HG03521 (cell line): ENCODE data around the gene NR2F1.

Experiments used
- ATAC-seq: cut with Tn5 transposase; IDR thresholded peaks from one replicate; pipeline ENCODE4 v1.9.1; 2021; ENCODE audit warnings: mild to moderate bottlenecking, moderate library complexity; ENCODE audit not compliant: unreplicated experiment

The NR2F1 gene

DNA sequence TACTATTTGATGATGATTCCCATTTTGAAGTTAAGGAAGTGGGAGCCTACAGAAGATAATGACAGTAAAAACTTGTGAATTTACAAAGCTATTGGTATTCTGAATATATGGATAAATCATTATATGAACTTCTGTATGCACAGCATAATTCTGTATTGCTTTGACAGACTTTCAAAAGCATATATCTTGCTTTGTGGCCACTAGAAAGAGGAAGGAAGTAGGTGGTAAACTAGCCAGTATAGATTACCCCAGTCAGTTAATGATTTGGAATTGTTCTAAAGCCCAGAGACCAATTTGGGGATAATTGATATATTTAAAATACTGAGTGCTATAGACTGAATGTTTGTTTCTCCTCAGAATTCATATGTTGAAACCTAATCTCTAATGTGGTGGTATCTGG lies 53.0 kb downstream of the NR2F1 start:
- no peak for ATAC-seq

DNA sequence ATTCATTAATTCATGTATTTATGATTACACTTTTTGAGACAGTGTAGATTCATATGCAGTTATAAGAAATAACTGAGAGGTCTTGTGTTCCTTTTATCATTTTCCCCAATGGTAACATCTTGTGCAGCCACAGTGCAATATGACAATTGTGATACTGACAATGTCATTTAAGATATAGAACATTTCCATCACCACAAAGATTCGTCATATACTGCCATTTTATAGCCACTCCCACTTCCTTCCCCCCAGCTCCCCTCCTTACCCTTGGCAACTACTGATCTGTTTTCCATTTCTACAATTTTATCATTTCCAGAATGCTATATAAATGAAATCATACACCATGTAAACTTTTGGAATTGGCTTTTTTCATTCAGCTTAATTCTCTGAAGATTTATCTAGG lies 53.8 kb downstream of the NR2F1 start:
- no peak for ATAC-seq

DNA sequence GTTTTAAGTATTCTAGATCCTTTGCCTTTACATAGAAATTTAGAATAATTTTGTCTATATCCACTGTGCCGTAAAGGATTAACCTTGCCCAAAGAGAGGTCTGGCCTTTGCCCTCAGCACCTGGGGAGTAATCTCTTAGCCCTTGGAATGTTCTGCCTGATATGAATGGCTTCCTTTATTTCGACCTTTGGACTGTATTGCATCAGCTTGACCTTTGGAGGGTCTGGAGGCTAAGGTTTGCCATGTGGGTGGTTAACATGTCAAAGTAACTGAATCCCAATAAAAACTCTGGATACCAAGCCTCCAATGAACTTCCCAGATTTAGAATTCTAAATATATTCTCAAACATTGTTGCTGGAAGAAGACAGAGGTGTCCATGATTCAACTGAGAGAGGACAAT lies 54.7 kb downstream of the NR2F1 start:
- ATAC-seq = no peak

DNA sequence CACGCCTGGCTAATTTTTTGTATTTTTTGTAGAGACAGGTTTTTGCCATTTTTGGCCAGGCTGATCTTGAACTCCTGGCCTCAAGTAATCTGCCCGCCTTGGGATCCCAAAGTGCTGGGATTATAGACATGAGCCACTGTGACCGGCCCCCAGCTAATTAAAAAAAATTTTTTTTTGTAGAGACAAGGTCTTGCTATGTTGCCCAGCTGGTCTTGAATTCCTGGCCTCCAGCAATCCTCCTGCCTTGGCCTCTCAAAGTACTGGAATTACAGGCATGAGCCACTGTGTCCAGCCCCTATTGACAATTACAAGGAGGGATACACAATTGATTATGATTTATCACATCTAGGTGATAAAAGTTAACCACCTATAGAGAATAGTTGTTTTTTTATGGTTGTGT lies 59.5 kb downstream of the NR2F1 start:
- ATAC-seq = no peak
